ENCODE measurements around the gene ULK3. TPM values are rescaled to one million over a fixed set of nuclear protein-coding genes. Genes with fewer than 3 reads are reported as not detected.
A peak's percentile ranks its signal among the peaks of the same experiment; 100 is the strongest.

The ULK3 gene
- polyA plus RNA-seq, 2 of the 4 experiments (the other 2 are of a cell fraction): 28.1 to 48.9 TPM

GRCh38 chr15:74829486-74829885, 13.5 kb downstream of the ULK3 start:
- H3K4me3 ChIP-seq: no peak overlapping the region
- ATAC-seq (no peak), DNase-seq (ENCODE audit: low read depth in 1 of 2, low spot score in 1 of 2) (no peak), FAIRE-seq (peak; percentile 23)
- ChIA-PET POLR2A (interaction anchor here (1.6 kb wide), 1 partner anchor 109 kb away, joined by 4 read pairs; the partner anchor contains the start of gene COX5A), CTCF (interaction anchor here (0.9 to 66.7 kb wide), 3 partner anchors 10 to 39 kb away, joined by 3 to 1908 read pairs (median 5); partner anchors contain the start of genes CSK and LMAN1L)
- H3K4me2 ChIP-seq: no peak overlapping the region
- 27% methylated on average over 3 of the region's 3 CpGs for WGBS (ENCODE audit: missing lambda C conversion rate)
- TF ChIP-seq, protein P1, sequence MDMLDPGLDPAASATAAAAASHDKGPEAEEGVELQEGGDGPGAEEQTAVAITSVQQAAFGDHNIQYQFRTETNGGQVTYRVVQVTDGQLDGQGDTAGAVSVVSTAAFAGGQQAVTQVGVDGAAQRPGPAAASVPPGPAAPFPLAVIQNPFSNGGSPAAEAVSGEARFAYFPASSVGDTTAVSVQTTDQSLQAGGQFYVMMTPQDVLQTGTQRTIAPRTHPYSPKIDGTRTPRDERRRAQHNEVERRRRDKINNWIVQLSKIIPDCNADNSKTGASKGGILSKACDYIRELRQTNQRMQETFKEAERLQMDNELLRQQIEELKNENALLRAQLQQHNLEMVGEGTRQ (IDR thresholded peaks at IDR 0.05): no peak
- TF ChIP-seq FOSL2 (IDR thresholded peaks at IDR 0.05) (no peak), FOSL2 (CRISPR knock-in tag; IDR thresholded peaks at IDR 0.05) (peak; percentile 4; the same call in 1 of the 2 replicates), BHLHE40 (IDR thresholded peaks at IDR 0.05; ENCODE audit: low read depth, low read length) (no peak), ZFP36 (IDR thresholded peaks at IDR 0.05; ENCODE audit: borderline replicate concordance, partially characterized antibody) (no peak)
- peaks cover 7% of the 10 kb centered on the region; the same call in 1 of the 3 replicates for H3K4me1 ChIP-seq
- H3K27ac ChIP-seq: no peak overlapping the region
- H3K9me3 ChIP-seq: no peaks in the 10 kb centered on the region

DNA sequence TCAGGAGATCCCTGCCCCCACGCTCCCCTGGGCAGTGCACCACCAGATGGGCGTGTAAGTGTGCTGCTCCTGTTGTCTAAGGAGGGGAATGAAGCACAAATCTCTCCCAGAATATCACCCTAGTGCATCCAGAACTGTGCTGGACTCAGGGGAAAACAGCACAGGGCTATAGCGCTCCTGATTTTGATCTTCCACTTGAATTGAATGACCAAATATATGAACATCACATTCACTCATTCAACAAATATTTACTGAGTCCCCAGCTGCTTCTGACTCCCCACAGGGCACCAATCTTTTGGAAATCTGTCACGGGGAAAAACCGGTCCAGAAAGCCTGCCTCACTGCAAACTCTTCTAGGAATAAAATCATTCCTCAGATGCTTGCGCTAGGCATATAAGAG, 14.1 kb downstream of the ULK3 start:
- peak in 1 of 2 experiments; percentile 4; a peak in 1 of 6 replicates for ATAC-seq
- Histone ChIP-seq H3K4me2 (no peak overlapping the region), H3K4me3 (no peak overlapping the region), H3K27ac (no peak overlapping the region), H3K9me3 (no peaks in the 10 kb centered on the region), H3K4me1 (peaks cover 7% of the 10 kb centered on the region; the same call in 1 of the 3 replicates)
- FAIRE-seq: no peak
- POLR2A ChIA-PET: interaction anchor here (1.6 kb wide), 1 partner anchor 109 kb away, joined by 4 read pairs; the partner anchor contains the start of gene COX5A
- TF ChIP-seq SMC3 (IDR thresholded peaks at IDR 0.05) (no peak), JUN (IDR thresholded peaks at IDR 0.05) (no peak), CHD4 (IDR thresholded peaks at IDR 0.05; ENCODE audit: borderline replicate concordance) (no peak), HDAC2 (IDR thresholded peaks at IDR 0.05) (no peak), HOXB13 (CRISPR knock-in tag; IDR thresholded peaks at IDR 0.05; ENCODE audit: low read depth) (no peak), MYC (IDR thresholded peaks at IDR 0.05; ENCODE audit: borderline replicate concordance, low read length) (no peak), CHD2 (IDR thresholded peaks at IDR 0.05; ENCODE audit: low read length, partially characterized antibody) (no peak), HMGXB4 (CRISPR knock-in tag; IDR thresholded peaks at IDR 0.05; ENCODE audit: borderline replicate concordance) (no peak), ESRRA (IDR thresholded peaks at IDR 0.05; ENCODE audit: borderline replicate concordance, low read length) (no peak), BHLHE40 (IDR thresholded peaks at IDR 0.05; ENCODE audit: low read depth, low read length) (no peak), CEBPB (IDR thresholded peaks at IDR 0.05) (no peak), EHMT2 (IDR thresholded peaks at IDR 0.05; ENCODE audit: low read depth) (no peak), HEYL (CRISPR knock-in tag; IDR thresholded peaks at IDR 0.05) (no peak), CTCF (IDR thresholded peaks at IDR 0.05) (no peak), REST (IDR thresholded peaks at IDR 0.05) (no peak), MAZ (IDR thresholded peaks at IDR 0.05; ENCODE audit: borderline replicate concordance, low read depth, low read length) (no peak), NFE2L2 (conservative IDR thresholded peaks at IDR 0.05; ENCODE audit: low read length) (no peak), PBX3 (IDR thresholded peaks at IDR 0.05) (no peak)
- TF ChIP-seq, protein P2, sequence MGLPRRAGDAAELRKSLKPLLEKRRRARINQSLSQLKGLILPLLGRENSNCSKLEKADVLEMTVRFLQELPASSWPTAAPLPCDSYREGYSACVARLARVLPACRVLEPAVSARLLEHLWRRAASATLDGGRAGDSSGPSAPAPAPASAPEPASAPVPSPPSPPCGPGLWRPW (IDR thresholded peaks at IDR 0.05): no peak
- CTCF ChIA-PET: interaction anchor here (0.7 to 66.7 kb wide), 4 partner anchors 11 to 578 kb away, joined by 3 to 1908 read pairs (median 4); partner anchors contain the start of genes CSK and LMAN1L
- no peak for DNase-seq (ENCODE audit: low read depth in 1 of 2, low spot score in 1 of 2)
- WGBS (ENCODE audit: missing lambda C conversion rate): 20% methylated on average over 6 of the region's 6 CpGs
